NCI-H2107 treated with DMSO at 0.1 percent for 48 hours (cell line): ENCODE measurements around the gene PNPLA7.
"Not testable (repeated sequence)": the region's sequence is repeated elsewhere in the genome, so short reads cannot be mapped to it uniquely, and the experiment has no call there.

Experiments used
- DNase-seq: peaks from one replicate; lab custom pipeline; 2025; ENCODE audit not compliant: unreplicated experiment; lab: John Stamatoyannopoulos, UW

PNPLA7 gene

GRCh38 chr9:137575716-137576411 lies 25.7 kb upstream of the PNPLA7 start:
- DNase-seq = no peak

DNA sequence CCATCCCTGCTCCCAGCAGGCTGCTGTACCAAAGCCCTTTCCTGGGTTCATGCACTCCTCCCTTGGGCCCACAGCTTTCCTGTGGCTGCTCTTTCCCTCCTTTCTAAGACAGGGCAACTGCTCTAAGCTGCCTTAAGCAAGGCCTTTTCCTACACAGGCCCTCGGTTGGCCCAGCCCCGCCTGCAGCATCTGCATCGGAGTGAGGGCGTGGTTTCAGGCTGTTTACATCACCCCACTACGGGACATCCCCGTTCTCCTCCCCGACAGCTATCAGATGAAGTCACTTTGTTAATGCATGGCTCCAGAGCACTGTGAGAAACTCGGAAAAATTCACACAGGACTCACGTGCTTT lies 25.1 kb upstream of the PNPLA7 start:
- DNase-seq = no peak

- no peak for DNase-seq
Measured at GRCh38 chr9:137574192-137574591, 24.0 kb upstream of the PNPLA7 start.

GRCh38 chr9:137570566-137570965 lies 20.4 kb upstream of the PNPLA7 start:
- DNase-seq = no peak

DNA sequence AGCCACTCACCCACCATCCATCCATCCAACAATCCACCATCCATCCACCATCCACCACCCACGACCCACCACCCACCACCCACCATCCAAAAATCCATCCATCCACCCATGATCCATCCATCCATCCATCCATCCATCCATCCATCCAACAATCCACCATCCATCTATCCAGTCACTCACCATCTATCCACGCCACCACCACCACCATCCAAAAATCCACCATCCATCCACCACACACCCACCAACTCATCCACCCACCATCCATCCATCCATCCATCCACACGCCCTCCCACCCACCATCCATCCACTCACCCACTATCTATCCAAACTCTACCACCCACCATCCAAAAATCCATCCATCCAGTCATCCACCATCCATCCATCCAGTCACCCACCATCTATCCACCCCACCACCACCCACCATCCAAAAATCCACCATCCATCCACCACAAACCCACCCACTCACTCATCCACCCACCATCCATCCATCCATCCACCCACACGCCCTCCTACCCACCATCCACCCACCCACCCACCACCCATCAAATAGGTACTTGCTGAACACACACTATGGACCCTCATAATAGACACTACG lies 19.5 kb upstream of the PNPLA7 start:
- no peak for DNase-seq

DNA sequence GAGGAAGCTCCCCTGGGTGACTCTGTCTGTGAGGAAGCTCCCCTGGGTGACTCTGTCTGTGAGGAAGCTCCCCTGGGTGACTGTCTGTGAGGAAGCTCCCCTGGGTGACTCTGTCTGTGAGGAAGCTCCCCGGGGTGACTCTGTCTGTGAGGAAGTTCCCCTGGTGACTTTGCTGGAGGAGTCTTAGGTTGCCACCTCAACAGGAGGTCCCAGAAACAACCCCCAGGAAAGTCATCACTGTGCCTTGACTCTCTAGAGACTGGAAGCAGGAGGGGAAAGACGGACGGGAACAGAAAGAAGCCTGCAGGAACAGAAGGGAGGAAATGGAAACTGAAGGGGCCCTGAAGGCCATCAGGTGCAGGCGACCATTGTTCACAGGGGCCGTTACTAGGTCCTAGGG lies 18.2 kb upstream of the PNPLA7 start:
- DNase-seq = not testable (repeated sequence)

GRCh38 chr9:137564817-137565411 lies 14.7 kb upstream of the PNPLA7 start:
- no peak for DNase-seq

- no peak for DNase-seq
Measured at GRCh38 chr9:137564134-137564533, 13.9 kb upstream of the PNPLA7 start.

DNA sequence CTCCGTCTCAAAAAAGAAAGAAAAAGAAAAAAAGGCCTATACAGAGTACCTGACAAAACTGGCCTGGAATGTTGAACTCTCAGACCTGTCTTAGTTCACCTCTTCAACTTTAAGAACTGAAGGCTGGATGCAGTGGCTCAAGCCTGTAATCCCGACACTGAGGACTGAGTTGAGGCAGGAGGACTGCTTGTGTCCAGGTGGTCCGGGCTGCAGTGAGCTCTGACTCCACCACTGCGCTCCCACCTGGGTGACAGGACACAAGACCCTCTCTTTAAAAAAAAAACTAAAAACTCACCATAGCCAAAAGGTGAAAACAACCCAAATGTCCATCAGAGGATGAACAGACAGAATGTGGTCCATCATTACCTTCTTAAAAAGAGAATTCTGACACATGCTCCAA lies 7.9 kb upstream of the PNPLA7 start:
- no peak for DNase-seq

DNA sequence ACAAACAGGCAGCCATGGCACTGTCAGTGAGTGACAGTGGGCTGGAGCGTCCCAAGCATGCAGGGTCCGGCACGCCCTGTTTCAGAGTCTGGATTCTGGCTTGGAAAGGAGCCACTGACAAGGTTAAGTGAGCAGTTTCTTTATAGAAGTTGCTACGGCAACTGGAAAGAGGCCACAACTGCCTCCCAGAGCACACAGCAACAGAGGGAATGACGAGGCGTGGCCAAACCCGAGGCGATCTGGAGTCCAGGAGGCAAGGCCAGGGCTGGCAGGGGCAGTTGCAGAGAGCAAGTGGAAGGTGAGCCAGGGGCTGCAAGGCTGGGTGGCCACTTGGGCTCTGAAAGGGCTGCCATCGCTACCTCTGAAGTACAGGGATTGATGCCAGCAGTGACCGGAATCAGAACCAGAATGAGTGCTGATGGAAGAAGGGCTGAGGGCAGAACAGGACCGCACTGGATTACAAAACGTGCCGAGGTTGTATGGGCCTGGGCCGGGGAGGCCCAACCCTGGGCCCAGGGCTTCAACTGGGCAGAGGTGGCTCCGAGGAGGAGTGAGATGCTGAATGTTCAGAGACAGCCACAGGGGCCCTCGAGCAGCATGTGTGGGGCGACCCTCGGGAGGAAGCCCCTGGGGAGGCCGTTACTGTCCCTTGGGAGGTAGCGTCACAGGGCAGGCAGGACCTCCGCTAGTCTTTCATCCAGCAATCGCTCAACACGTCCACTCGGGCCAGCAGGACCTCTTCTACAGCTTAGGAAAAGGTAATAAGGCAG lies 6.1 kb upstream of the PNPLA7 start:
- DNase-seq = no peak

- DNase-seq = no peak
Measured at GRCh38 chr9:137555179-137555578, 5.0 kb upstream of the PNPLA7 start.

GRCh38 chr9:137554349-137554748 lies 4.1 kb upstream of the PNPLA7 start:
- no peak for DNase-seq

- not testable (repeated sequence) for DNase-seq
Measured at GRCh38 chr9:137553654-137554053, 3.5 kb upstream of the PNPLA7 start.

- no peak for DNase-seq
Measured at GRCh38 chr9:137552022-137552768, 2.0 kb upstream of the PNPLA7 start.

GRCh38 chr9:137551264-137552021 lies 1.2 kb upstream of the PNPLA7 start, which contains the start of gene MRPL41:
TSS of gene MRPL41 (plus strand) at chr9:137551879. CDS start at chr9:137552082, 203 bp downstream.
- DNase-seq = peak; percentile 27

GRCh38 chr9:137550958-137551263 lies 709 bp upstream of the PNPLA7 start:
- not testable (repeated sequence) for DNase-seq

GRCh38 chr9:137547687-137548543 lies 2.3 kb downstream of the PNPLA7 start:
- no peak for DNase-seq

- DNase-seq = no peak
Measured at GRCh38 chr9:137545123-137545522, 5.1 kb downstream of the PNPLA7 start.

GRCh38 chr9:137544176-137544760 lies 5.9 kb downstream of the PNPLA7 start:
- no peak for DNase-seq
